Stimulated activated CD8-positive, alpha-beta memory T cell treated with anti-CD3 and anti-CD28 coated beads, Interleukin-4, amount 100 ng/mL, for 24 hours (primary cell): ENCODE results near the gene MBOAT7.

ENCODE experiments used
- DNase-seq: peaks from one replicate; pipeline ENCODE4 v3.0.0-alpha.2; 2020; ENCODE audit warnings: low read depth

MBOAT7 gene

DNA sequence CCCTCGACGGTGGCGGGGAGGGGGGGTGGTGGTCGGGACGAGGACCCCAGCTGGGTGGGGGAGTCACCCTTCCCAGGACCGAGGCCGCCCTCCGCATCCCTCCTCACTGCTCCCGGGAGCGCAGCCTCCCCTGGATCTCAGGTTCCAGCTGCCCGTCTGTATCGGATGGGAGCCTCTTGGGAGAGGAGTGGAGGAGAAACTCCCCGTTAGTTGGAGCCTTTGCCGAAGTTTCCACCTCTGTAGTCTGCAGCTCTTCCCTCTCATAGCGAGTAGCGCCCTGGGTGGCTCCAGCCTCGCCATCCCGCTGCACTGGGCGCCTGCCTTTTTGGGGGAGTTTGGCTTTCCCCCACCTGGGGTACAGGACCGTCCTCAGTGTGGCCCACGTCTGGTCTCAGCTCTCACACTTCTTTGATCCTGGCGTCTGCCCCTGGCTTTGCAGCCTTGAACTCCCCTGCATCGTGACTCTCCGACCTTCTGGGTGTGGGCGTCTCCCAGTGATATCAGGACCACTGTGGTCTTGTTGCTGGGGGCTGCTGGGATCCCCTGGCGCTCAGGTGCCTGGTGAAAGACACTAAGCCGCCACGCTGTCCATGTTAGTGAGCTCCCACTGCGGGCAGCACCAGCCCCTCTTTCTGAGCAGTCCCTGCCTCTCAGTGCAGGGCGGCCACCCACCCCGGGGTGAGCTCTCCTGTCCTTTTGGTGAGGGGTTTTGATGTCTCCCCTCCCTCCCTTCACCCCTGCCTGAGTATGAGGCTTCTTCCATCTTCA lies 50.7 kb downstream of the MBOAT7 start:
- DNase-seq = no peak

DNA sequence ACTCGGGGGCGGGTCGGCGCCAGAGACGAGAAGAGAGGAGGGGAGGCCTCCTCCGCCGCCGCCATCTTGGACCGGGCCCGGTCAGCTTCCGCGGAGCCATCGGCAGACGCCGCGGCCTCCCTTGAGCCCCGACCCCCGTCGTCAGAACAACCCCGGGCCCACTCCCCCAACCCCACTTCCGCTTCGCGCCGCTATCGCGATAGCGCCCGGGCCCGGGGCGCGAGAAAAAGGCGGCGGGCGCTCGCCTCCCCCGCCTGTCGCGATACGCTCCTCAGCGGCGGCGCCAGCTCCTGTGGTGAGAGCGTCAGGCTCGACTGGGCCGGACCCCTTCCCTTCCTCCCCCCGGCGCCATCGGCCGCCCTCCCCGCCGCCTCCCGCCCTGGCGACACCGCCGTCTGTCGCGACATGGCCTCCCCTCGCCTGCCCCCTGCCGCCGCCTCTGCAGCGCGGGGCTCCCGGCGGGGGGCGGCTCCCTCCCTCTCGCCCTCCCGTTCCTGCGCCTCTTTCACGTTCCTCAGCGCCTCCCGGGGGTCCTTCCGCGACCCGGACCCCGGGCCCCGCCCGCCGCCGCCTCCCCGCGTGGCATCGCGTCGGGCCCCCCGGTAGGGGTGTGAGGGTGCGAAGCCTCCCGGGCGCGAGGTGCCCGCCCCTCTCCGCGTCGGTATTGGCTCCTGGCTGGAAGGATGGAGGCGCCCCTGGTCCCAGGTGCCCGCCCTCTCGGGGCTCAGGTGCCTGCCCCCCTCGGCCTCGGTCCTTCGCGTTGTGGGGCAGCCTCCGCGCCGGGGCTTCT lies 51.5 kb downstream of the MBOAT7 start, which contains the start of gene CNOT3:
TSS of gene CNOT3 (plus strand) at position 64 of the 790 bp plus-strand sequence. CDS start 5,217 bp downstream, outside the sequence.
- no peak for DNase-seq

DNA sequence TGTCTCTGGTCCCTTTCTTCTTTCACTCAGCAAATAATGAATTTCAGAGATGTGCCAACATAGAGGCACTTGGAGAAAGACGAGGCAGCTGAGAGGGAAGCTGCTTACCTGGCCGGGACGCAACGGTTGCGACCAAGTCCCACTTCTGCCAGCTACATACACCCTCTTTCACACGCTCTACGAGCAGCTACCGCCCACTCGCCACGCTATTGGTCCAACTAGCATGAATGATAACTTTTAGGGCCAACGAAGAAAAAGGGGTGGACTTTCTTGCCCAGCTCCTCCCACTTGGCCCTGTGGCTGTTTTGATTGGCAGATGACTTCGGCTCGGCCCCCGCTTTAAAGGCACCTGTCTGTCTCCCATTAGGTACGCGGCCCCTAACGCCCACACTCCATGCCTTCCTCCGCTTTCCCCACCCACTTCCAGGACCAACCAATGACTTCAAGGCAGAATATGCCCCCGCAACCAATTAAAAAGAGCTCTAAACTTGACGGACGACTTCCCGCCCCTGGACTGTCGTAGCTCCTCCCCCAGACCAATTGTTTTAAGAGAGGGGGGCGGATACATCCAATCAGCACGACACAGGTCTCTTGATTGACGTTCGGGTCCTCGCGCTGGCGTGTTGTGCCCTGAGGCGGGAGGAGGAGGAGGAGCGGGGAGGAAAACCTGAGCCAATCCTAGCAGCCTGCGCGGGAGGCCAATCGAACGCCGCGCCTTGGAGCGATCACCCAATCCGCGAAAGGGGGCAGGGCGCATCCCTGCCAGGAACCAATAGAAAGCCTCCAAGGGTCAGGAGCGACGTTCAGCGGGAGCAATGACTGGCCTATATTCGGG lies 52.3 kb downstream of the MBOAT7 start:
- DNase-seq = peak; percentile 97

DNA sequence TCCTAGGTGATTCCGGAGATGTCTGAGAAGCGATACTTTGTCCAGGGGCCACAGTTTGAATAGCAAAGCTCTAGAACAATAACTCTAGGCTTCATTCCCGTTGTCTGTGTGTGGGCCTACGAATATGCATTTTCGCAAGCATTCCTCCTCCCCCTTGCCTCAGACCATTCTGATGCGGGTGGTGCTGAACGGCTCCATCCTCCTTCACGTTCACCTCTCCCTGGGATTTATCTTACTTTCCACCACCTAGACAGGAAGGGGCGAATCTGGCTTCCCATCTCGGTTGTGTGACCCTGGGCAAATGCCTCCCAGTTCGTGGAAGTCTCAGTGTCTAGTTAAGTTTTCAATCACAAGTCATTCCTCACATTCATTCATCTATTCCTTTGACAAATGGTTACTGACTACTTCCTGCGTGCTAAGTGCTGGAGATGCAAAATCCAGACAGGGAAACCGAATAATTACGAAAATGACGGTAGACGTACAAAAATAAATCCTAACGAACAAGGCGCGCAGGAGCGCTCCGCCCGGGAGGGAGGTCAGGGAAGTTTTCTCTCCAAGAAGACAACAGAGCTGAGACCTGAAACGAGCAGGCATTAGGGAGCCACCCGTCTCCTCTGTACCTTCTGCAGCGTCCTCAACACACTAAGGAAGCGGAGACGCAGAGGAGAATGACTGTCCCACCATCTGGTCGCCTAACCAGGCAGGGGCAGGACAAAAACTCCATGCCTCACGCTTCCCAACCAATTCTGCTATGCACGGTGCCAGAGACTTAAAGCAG lies 53.1 kb downstream of the MBOAT7 start:
- DNase-seq = no peak

DNA sequence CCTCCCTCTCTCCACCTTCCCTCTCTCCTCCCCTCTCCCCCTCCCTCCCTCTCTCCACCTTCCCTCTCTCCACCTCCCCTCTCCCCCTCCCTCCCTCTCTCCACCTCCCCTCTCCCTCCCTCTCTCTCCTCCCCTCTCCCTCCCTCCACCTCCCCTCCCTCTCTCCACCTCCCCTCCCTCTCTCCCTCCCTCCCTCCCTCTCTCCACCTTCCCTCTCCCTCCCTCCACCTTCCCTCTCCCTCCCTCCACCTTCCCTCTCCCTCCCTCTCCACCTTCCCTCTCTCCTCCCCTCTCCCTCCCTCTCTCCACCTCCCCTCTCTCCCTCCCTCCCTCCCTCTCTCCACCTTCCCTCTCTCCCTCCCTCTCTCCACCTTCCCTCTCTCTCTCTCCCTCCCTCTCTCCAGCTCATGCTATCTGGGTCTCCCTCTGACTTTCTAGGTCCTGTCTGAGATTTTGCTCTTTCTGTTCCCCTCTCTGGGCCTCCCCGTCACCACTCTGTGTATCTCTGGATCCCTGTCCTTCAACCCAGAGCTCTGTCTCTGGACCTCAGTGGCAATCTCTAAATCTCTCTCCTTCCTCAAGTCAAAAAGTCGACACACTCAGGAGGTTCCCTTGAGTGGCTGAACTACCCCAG lies 55.3 kb downstream of the MBOAT7 start:
- no peak for DNase-seq

DNA sequence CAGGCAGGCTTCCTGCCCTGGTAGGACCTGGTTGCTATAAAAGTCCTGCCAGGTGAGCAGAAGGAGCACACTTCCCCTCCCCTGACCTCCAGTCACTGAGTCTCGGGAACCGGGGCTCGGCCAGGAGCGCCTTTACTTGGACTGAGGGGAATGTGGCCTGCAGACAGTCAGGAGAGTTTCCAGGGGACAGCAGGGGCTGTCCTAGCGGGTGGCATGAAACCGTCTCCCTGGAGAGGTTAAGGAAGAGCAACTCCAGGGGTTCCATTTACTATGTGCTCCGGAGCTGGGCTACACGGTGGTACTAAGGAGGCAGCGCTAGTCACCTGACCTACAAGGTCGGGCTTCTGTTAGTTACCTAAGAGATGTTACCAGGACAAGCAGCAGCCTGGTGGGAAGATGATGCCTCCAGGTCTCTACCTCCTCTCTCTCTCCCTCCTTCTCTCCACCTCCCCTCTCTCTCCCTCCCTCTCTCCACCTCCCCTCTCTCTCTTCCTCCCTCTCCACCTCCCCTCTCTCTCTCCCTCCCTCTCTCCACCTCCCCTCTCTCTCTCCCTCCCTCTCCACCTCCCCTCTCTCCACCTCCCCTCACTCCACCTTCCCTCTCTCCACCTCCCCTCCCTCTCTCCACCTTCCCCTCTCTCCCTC lies 55.9 kb downstream of the MBOAT7 start:
- DNase-seq = no peak

DNA sequence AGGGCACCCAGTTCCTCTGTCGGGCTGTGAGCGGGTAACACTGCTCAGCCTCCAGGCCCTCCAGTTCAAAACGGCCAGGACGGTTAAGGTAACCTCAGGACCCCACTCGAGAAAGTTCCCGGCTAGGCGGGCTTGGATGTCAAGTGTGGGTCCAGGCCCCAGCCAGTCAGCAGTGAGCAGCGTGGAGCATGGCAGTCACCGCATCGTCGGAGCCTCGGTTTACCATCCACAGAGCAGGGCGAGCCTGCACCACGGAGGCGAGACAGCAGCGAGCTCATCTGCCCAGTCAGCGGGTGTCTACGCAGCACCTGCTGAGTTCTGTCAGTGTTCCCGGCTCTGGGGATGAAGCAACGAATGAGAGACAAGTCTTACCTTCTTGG lies 59.8 kb downstream of the MBOAT7 start:
- DNase-seq = no peak

DNA sequence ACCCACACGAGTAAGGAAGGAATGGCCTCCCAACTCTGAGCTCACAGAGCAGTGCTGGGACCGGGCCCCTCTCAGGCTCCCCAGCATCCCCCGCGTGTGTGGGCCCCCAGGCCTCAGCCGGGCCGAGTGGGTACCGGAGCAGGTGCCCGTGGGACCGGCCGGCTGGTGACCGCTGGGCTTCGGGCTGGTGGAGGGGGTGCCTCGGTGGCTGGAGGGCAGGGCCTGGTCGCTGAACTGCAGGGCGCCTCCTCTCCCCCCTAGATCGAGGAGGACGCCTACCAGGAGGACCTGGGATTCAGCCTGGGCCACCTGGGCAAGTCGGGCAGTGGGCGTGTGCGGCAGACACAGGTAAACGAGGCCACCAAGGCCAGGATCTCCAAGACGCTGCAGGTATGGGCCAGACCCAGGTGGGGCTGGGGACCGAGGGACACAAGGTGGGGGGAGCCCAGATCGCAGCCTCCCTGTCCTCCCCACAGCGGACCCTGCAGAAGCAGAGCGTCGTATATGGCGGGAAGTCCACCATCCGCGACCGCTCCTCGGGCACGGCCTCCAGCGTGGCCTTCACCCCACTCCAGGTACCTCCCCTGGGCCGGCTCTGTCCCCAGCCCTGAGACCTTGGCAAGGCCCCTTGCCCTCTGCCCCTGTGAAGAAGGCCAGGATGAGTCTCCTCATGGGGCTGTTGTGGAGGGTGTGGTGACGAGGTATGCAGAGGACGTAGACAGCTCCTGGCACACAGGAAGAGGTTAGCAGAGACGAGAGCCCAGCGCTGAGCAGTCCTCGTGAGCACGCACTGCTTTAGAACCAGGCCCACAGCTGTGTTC lies 60.4 kb downstream of the MBOAT7 start:
- DNase-seq = no peak

DNA sequence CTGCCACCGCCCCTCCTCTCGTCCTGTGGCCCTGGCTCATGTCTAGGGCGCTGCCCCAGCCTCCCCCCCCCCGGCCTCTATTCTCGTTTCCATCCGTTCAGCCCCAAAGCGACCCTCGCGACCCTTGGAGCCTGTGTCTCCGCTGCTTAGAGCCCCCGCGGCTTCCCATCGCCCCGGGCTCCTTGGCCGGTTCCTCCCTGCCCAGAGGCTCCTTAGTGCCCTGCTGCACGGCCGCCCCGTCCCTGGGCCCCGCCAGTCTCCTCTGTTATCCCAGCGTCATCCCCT lies 61.0 kb downstream of the MBOAT7 start:
- no peak for DNase-seq

DNA sequence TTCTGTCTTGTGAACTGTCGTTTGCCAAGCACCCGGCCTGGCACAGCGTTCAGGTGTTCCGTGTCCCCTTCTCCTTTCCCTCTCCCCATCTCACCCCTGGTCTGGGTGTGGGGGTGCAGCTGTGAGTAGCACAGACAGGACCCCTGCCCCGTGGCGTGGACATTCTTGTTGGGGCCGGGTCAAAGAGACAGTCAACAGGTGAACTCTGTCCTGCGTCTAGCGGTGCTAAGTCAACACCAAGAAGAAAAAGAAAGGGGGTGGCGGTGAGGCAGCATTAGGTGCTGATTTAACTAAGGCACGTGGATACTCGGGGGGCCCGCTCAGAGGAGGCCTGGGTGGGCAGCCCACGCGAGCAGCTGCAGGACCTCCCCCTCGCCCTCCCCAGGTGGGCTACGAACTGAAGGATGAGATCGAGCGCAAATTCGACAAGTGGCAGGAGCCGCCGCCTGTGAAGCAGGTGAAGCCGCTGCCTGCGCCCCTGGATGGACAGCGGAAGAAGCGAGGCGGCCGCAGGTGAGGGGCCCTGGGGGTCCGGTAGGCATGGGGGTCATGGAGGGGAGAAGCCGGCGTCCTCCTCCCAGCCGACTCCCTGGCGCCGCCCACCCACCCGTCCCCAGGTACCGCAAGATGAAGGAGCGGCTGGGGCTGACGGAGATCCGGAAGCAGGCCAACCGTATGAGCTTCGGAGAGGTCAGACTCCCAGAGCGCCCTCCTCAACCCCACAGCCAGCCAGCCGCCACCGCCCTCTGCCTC lies 61.5 kb downstream of the MBOAT7 start:
- no peak for DNase-seq

DNA sequence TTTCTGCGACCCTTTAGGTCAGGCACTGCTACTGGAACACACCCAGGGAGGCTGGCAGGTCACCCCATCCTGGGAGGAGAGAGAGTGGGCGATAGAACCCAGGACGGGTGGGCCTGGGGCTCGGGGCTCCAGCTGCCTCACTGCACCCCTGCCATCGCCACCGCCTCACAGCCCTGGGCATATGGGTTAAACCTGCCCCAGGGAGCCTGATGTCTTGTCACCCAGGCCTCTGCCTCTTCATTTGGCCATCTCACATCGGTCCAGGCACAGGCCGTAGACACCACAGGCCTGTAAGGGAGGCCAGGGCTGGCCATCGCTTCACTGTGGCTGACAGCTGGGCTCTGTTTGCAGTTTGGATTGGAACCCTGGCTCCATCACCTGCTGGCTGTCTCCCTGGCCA lies 63.7 kb downstream of the MBOAT7 start:
- no peak for DNase-seq

DNA sequence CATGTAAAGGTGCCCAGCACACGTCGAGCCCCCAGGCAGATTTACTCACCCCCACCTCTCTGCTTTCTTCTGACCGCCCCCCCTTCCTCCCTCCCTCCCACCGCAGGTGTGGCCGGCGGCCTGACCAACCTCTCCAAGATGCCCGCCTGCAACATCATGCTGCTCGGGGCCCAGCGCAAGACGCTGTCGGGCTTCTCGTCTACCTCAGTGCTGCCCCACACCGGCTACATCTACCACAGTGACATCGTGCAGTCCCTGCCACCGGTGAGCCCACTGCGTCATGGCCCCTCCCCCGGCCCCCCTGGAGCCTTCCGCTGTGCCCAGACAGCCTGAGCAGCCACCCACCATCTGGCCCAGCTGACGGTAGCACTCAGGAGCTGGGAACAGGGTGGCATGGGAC lies 65.0 kb downstream of the MBOAT7 start:
- DNase-seq = no peak

DNA sequence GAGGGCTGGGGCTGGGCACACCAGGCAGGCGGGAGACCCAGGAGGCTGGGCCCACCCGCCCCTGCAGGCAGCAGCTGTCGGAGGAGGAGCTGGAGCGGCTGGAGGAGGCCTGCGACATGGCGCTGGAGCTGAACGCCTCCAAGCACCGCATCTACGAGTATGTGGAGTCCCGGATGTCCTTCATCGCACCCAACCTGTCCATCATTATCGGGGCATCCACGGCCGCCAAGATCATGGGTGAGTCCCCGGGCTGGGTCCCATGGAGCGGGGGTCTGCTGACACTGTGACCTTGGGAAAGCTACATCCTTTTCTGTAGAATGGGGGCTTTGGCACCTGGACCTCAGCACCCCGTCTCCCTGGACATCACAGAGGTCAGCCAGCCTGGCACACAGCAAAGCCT lies 65.7 kb downstream of the MBOAT7 start:
- no peak for DNase-seq
